GM12891 (cell line): Measurements from ENCODE around the gene COTL1.

Source experiments
- POLR2A ChIP-seq: IDR thresholded peaks from 2 replicates; pipeline ENCODE4 v1.6.1; 2011; ENCODE audit warnings: low read depth, low read length, control low read depth
- POLR2AphosphoS5 ChIP-seq: IDR thresholded peaks from 2 replicates; pipeline ENCODE4 v1.6.1; 2011; ENCODE audit warnings: low read depth, low read length, control low read depth
- POU2F2 ChIP-seq: IDR thresholded peaks from 2 replicates; pipeline ENCODE4 v1.6.1; 2011; ENCODE audit warnings: low read depth, mild to moderate bottlenecking, control low read depth, low read length, moderate library complexity
- SPI1 ChIP-seq: IDR thresholded peaks from 2 replicates; pipeline ENCODE4 v1.6.1; 2011; ENCODE audit warnings: low read depth, low read length, control low read depth
- TAF1 ChIP-seq: IDR thresholded peaks from 2 replicates; pipeline ENCODE4 v1.6.1; 2011; ENCODE audit warnings: low read depth, low read length, control low read depth

DNA sequence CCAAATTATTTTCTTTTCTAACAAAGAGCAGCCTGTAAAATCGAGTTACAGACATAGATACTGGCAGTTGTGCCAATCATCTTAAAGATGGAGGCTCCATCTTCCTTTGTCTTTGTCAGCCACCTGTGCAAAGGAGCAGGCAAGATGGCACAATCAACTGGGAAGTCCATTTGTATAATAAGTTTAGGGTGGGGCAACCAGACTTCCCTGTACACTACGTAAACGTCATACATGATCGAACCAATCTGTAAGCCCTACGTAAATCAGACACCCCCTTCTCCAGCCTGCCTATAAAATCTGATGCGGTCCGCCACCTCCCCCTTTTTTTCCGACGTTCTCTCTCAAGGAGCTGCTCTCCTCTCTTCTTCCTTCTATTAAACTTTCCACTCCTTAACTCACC lies 82.0 kb downstream of the COTL1 start:
- no peak for TF ChIP-seq TAF1
- no peak for TF ChIP-seq POLR2A
- TF ChIP-seq POLR2AphosphoS5, result no peak
- no peak for TF ChIP-seq POU2F2
- TF ChIP-seq SPI1, result no peak
